Activated CD4-positive, alpha-beta T cell treated with anti-CD3 and anti-CD28 coated beads for 24 hours (primary cell): Measurements from ENCODE around the gene GCSAM.

Experiments
- DNase-seq, 2 donors: peaks; one replicate each; pipeline ENCODE4 v3.0.0-alpha.2; 2020; ENCODE audit warnings: low read depth in 2 of 2

The GCSAM gene

DNA sequence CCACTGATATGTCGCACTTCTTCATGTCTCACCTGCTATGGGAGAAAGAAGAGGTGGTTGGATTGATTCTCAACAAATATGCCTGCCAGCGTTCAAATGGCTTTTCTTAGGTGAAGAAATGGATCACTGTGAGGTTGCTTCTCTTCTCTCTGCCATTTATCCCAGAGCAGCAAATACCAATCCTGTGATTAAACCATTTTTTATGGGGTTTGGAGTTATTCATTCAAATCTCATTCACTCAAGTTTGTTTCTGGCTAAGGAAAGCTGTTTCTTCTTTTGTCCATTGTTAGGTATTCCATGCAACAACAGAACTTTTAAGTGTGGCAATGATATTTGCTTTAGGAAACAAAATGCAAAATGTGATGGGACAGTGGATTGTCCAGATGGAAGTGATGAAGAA lies 59.0 kb downstream of the GCSAM start:
- DNase-seq: no peak

DNA sequence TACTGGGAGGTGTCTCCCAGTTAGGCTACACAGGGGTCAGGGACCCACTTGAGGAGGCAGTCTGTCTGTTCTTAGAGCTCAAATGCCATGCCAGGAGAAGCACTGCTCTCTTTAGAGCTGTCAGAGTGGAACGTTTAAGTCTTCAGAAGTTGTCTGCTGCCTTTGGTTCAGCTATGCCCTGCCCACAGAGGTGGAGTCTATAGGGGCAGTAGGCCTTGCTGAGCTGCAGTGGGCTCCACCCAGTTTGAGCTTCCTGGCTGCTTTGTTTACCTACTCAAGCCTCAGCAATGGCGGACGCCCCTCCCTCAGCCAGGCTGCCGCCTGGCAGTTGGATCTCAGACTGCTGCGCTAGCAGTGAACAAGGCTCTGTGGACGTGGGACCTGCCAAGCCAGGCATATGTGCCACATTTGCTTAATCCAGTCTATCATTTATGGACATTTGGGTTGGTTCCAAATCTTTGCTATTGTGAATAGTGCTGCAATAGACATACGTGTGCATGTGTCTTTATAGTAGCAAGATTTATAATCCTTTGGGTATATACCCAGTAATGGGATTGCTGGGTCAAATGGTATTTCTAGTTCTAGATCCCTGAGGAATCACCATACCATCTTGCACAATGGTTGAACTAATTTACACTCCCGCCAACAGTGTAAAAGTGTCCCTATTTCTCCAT lies 60.5 kb downstream of the GCSAM start:
- peak; percentile 21 to 25 for DNase-seq
